ENCODE data around the gene RAB11FIP4. TPM values are rescaled to one million over a fixed set of nuclear protein-coding genes. Genes with fewer than 3 reads are reported as not detected.

The RAB11FIP4 gene
- total RNA-seq, 1 donor from 2014 or later: 0.99 TPM

DNA sequence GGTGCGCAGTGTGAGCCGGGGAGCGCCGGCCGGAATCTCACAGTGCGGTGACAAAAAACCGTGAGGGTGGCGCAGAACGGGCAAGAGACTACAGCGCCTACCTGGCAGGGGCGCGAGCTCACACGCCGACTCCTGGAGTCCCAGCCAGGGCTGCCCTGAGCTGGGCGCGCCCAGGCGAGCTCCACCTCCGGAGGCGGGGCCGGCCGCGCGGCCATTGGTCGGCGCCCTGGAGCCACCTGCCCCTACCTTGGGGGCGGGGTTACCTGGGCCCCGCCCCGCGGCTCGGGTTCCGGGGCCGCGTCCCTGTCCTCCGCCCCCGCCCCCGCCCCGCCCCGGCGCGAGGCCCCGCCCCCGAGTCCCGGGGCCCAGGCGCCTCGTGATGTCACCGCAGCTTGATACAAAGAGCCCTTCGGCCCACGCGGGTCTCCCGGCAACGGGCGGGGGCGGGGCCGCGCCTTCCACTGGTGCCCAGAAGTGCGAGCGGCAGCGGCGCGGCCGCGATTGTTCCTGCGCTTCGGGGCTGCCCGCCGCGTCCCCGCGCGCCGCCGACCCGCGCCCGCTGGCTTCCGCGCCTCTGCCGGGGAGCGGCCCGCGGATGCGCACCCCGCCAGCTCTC, 96.3 kb downstream of the RAB11FIP4 start:
- TF ChIP-seq, protein P1, sequence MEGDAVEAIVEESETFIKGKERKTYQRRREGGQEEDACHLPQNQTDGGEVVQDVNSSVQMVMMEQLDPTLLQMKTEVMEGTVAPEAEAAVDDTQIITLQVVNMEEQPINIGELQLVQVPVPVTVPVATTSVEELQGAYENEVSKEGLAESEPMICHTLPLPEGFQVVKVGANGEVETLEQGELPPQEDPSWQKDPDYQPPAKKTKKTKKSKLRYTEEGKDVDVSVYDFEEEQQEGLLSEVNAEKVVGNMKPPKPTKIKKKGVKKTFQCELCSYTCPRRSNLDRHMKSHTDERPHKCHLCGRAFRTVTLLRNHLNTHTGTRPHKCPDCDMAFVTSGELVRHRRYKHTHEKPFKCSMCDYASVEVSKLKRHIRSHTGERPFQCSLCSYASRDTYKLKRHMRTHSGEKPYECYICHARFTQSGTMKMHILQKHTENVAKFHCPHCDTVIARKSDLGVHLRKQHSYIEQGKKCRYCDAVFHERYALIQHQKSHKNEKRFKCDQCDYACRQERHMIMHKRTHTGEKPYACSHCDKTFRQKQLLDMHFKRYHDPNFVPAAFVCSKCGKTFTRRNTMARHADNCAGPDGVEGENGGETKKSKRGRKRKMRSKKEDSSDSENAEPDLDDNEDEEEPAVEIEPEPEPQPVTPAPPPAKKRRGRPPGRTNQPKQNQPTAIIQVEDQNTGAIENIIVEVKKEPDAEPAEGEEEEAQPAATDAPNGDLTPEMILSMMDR (IDR thresholded peaks at IDR 0.05): no peak
- peaks cover 10% of the 10 kb centered on the region for H3K4me1 Mint-ChIP-seq (ENCODE audit: unreplicated experiment)
- DNase-seq (ENCODE audit: extremely low spot score, unreplicated experiment): no peak
- peaks cover 75% of the 10 kb centered on the region for H3K27me3 Mint-ChIP-seq (ENCODE audit: unreplicated experiment)
- peak overlapping the region; percentile 72 for H3K4me3 Mint-ChIP-seq (ENCODE audit: unreplicated experiment)
- no peaks in the 10 kb centered on the region for H3K36me3 Mint-ChIP-seq (ENCODE audit: unreplicated experiment)
- H3K27ac Mint-ChIP-seq (ENCODE audit: unreplicated experiment): peak overlapping the region; percentile 39
- H3K9me3 Mint-ChIP-seq (ENCODE audit: unreplicated experiment): no peaks in the 10 kb centered on the region

DNA sequence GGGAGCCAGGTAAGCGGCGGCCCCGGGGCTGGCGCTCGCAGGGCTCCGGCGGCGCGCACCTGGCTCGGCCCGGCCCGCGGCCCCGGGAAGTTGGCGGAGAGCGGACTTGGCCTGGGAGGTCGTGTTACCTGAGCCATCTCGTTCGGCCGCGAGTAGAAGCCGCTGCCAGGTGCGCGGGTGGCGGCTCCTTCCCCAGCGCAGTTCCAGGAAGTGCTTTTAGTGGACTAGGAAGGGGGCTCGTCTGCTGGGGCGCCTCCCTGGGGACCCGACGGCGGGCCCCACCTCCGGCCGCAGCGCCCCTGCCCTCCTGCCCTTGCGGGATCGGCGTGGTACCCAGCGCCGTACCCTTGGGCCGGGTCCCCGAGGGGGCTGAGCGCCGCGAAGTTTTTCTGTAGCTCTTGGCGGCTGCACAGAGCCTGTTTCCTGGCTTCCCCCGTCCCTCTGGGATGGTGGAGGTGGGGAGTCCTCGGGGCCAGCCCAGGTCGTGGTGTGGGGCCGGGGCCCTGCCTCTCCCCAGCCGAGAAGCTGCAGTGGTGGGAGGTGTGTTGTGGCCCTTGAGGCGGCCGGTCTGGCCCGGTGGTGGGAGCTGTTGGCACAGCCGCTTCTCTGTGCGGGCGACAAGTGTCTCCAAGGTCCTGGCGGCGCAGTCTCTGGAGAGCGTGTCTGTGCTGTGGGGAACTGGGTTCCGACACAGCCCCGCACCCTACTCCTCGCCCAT, 96.9 kb downstream of the RAB11FIP4 start:
- Mint-ChIP-seq H3K36me3 (ENCODE audit: unreplicated experiment) (no peaks in the 10 kb centered on the region), H3K27me3 (ENCODE audit: unreplicated experiment) (peaks cover 71% of the 10 kb centered on the region), H3K9me3 (ENCODE audit: unreplicated experiment) (no peaks in the 10 kb centered on the region), H3K4me3 (ENCODE audit: unreplicated experiment) (peak overlapping the region; percentile 65), H3K4me1 (ENCODE audit: unreplicated experiment) (peaks cover 10% of the 10 kb centered on the region), H3K27ac (ENCODE audit: unreplicated experiment) (no peak overlapping the region)
- DNase-seq (ENCODE audit: extremely low spot score, unreplicated experiment): no peak
- TF ChIP-seq, protein P1 (IDR thresholded peaks at IDR 0.05): no peak

DNA sequence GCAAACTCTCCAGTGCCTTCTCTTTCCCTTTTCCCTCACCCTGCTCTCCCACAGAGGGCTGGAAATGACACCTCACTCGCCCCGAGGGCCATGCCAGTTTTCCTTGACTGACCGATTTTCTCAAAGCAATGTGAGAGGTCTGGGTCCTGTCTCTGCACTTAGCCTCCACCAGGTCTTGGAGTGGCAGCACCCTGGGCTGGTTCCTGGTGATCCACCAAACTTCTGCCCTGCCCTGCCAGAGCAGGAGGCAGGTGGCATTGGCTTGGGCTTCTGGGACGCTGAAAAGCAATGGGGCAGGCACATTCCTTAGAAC, 97.5 kb downstream of the RAB11FIP4 start:
- Mint-ChIP-seq H3K9me3 (ENCODE audit: unreplicated experiment) (no peaks in the 10 kb centered on the region), H3K4me3 (ENCODE audit: unreplicated experiment) (peak overlapping the region; percentile 65), H3K27ac (ENCODE audit: unreplicated experiment) (no peak overlapping the region), H3K4me1 (ENCODE audit: unreplicated experiment) (peaks cover 10% of the 10 kb centered on the region), H3K27me3 (ENCODE audit: unreplicated experiment) (peaks cover 69% of the 10 kb centered on the region), H3K36me3 (ENCODE audit: unreplicated experiment) (no peaks in the 10 kb centered on the region)
- TF ChIP-seq, protein P1 (IDR thresholded peaks at IDR 0.05): no peak
- no peak for DNase-seq (ENCODE audit: extremely low spot score, unreplicated experiment)

DNA sequence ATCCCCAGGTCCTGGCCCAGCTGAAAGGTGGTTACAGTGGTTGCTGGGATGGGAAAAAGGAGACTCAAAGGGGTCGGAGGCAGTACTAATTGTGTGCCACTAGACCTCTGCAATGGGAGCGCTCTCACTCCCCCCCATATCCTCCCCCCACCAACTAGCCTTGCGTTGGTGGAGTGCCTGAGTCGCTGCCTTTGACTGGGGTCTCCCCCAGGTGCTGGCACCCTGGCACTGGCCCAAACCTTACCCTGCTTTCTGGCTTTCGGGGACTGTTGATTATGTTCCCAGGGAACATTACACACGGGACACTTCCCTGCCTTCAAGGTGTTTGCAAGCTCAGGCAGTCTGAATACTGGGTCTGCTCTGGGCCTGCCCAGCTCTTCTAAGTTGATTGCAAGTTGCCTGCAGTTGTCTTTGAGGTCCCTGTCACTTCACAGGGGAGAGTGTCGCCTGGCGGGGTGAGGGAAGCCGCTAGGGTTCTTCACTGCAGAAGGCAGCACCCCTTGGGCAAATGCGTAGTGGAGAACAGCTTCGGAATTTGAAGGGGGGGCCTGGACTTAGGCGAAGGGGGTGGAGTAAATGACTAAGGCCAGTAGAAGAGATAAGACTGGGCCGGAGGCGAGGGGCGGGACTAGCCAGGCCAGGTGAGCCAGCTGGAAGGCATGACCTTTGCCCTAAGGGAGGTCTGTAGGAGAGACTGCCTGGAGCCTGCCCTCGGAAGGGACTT, 98.0 kb downstream of the RAB11FIP4 start:
- Mint-ChIP-seq H3K4me1 (ENCODE audit: unreplicated experiment) (peaks cover 10% of the 10 kb centered on the region), H3K27ac (ENCODE audit: unreplicated experiment) (no peak overlapping the region), H3K9me3 (ENCODE audit: unreplicated experiment) (no peaks in the 10 kb centered on the region), H3K36me3 (ENCODE audit: unreplicated experiment) (no peaks in the 10 kb centered on the region), H3K27me3 (ENCODE audit: unreplicated experiment) (peaks cover 65% of the 10 kb centered on the region), H3K4me3 (ENCODE audit: unreplicated experiment) (peak overlapping the region; percentile 38)
- no peak for DNase-seq (ENCODE audit: extremely low spot score, unreplicated experiment)
- TF ChIP-seq, protein P1 (IDR thresholded peaks at IDR 0.05): no peak

All from osteocyte (in vitro differentiated cells).